IMR-90 (cell line): ENCODE data around the gene CD5L. TPM values are rescaled to one million over a fixed set of nuclear protein-coding genes. Genes with fewer than 3 reads are reported as not detected.

Experiments
- ATAC-seq: fragments of 200-7000 bp; cut with Tn5 transposase; 2 replicates; pipeline ENCODE4 v1.9.1; 2020; ENCODE audit warnings: low read depth, mild to moderate bottlenecking, moderate library complexity
- BruUV-seq: library from RNA; stranded (reverse); fragments of 400-500 nt; replicated peaks from 2 replicates; lab custom pipeline; 2021; lab: Mats Ljungman, UMichigan
- CTCF ChIA-PET: fragments of 300-600 bp; formaldehyde crosslinking; extraction: SDS; loops from one replicate; lab custom pipeline; 2021; ENCODE audit warnings: antibody characterized with exemption; lab: Yijun Ruan, JAX
- POLR2A ChIA-PET: fragments of 300-600 bp; sonication (Branson Sonifier 250); formaldehyde crosslinking; loops from one replicate; lab custom pipeline; 2022; ENCODE audit warnings: antibody characterized with exemption; ENCODE audit not compliant: unreplicated experiment; lab: Charles Lee
- DNase-seq: peaks from one replicate; pipeline ENCODE4 v3.0.0; 2013
- H2AFZ ChIP-seq: replicated peaks from 2 replicates; pipeline ENCODE3; 2013; ENCODE audit warnings: low read length, mild to moderate bottlenecking; ENCODE audit not compliant: poor library complexity
- H2AK5ac ChIP-seq: 2 replicates; pipeline ENCODE4 v1.6.1; 2013; ENCODE audit warnings: low read depth, low read length, inconsistent platforms
- H2AK9ac ChIP-seq: replicated peaks from 2 replicates; pipeline ENCODE3; 2013; ENCODE audit warnings: mild to moderate bottlenecking, low read depth, low read length, moderate library complexity; ENCODE audit not compliant: poor library complexity
- H2BK120ac ChIP-seq: 2 replicates; pipeline ENCODE4 v1.6.1; 2013; ENCODE audit warnings: low read depth, low read length, inconsistent platforms
- H2BK15ac ChIP-seq: 3 replicates; pipeline ENCODE4 v1.6.1; 2013; ENCODE audit warnings: low read depth, low read length, inconsistent platforms
- H2BK20ac ChIP-seq: 2 replicates; pipeline ENCODE4 v1.6.1; 2013; ENCODE audit warnings: low read depth, mild to moderate bottlenecking, inconsistent platforms, low read length, moderate library complexity
- H2BK5ac ChIP-seq: 2 replicates; pipeline ENCODE4 v1.6.1; 2013; ENCODE audit warnings: mild to moderate bottlenecking, low read depth, low read length, inconsistent platforms; ENCODE audit not compliant: poor library complexity, severe bottlenecking
- H3K14ac ChIP-seq: replicated peaks from 2 replicates; pipeline ENCODE4 v1.6.1; 2013; ENCODE audit warnings: low read depth, low read length, inconsistent platforms
- H3K18ac ChIP-seq: 2 replicates; pipeline ENCODE4 v1.6.1; 2013; ENCODE audit warnings: low read depth, low read length, control low read depth
- H3K23ac ChIP-seq: 2 replicates; pipeline ENCODE4 v1.6.1; 2013; ENCODE audit warnings: low read depth, low read length, inconsistent platforms
- H3K27ac ChIP-seq: 2 replicates; pipeline ENCODE4 v1.5.1; 2013; ENCODE audit warnings: mild to moderate bottlenecking, control low read depth, low read length; ENCODE audit not compliant: insufficient read depth
- H3K27me3 ChIP-seq: 2 replicates; pipeline ENCODE4 v1.6.1; 2013; ENCODE audit warnings: low read length; ENCODE audit not compliant: control insufficient read depth, insufficient read depth
- H3K36me3 ChIP-seq: 2 replicates; pipeline ENCODE4 v1.6.1; 2013; ENCODE audit warnings: low read length, mixed read lengths; ENCODE audit not compliant: control insufficient read depth, insufficient read depth
- H3K4ac ChIP-seq: 2 replicates; pipeline ENCODE4 v1.6.1; 2013; ENCODE audit warnings: low read depth, low read length, inconsistent platforms
- H3K4me1 ChIP-seq: 2 replicates; pipeline ENCODE4 v1.6.1; 2013; ENCODE audit warnings: low read length, mixed read lengths; ENCODE audit not compliant: control insufficient read depth, insufficient read depth
- H3K4me2 ChIP-seq: 2 replicates; pipeline ENCODE4 v1.6.1; 2013; ENCODE audit warnings: low read depth, mild to moderate bottlenecking, control low read depth, low read length, moderate library complexity
- H3K4me3 ChIP-seq: 2 replicates; pipeline ENCODE4 v1.5.1; 2013; ENCODE audit warnings: low read depth, mild to moderate bottlenecking, control low read depth, low read length, moderate library complexity; ENCODE audit not compliant: insufficient read depth
- H3K56ac ChIP-seq: 2 replicates; pipeline ENCODE4 v1.6.1; 2013; ENCODE audit warnings: low read length, inconsistent platforms; ENCODE audit not compliant: insufficient read depth; ENCODE audit errors: extremely low read depth
- H3K79me1 ChIP-seq, 2 experiments: 2 replicates each; pipeline ENCODE4 v1.6.1; 2013; ENCODE audit warnings: low read length in 2 of 2, inconsistent platforms in 1 of 2, low read depth in 1 of 2
- H3K9ac ChIP-seq: 2 replicates; pipeline ENCODE4 v1.6.1; 2013; ENCODE audit warnings: low read depth, low read length, control low read depth
- H3K9me1 ChIP-seq: 2 replicates; pipeline ENCODE4 v1.6.1; 2013; ENCODE audit warnings: low read length, inconsistent platforms; ENCODE audit not compliant: insufficient read depth
- H3K9me3 ChIP-seq: 2 replicates; pipeline ENCODE4 v1.6.1; 2013; ENCODE audit warnings: low read length; ENCODE audit not compliant: control insufficient read depth, insufficient read depth
- H4K20me1 ChIP-seq: 2 replicates; pipeline ENCODE4 v1.6.1; 2013; ENCODE audit warnings: low read length, inconsistent platforms; ENCODE audit not compliant: insufficient read depth
- H4K5ac ChIP-seq: 2 replicates; pipeline ENCODE4 v1.6.1; 2013; ENCODE audit warnings: mild to moderate bottlenecking, low read depth, low read length, control low read depth
- H4K8ac ChIP-seq, 2 experiments: 2 replicates each; pipeline ENCODE4 v1.6.1; 2013; ENCODE audit warnings: low read depth in 2 of 2, low read length in 2 of 2, control low read depth in 1 of 2, inconsistent platforms in 1 of 2
- H4K91ac ChIP-seq: 2 replicates; pipeline ENCODE4 v1.6.1; 2013; ENCODE audit warnings: low read depth, low read length, inconsistent platforms; ENCODE audit not compliant: insufficient read depth
- BHLHE40 ChIP-seq: fragments of 150-350 bp; IDR thresholded peaks from 2 replicates; pipeline ENCODE4 v1.6.1; 2016; ENCODE audit warnings: mild to moderate bottlenecking, low read depth, low read length
- CEBPB ChIP-seq: IDR thresholded peaks from 2 replicates; pipeline ENCODE4 v1.6.1; 2012; ENCODE audit warnings: low read depth, low read length, improper control_type of control experiment
- FOS ChIP-seq: fragments of 150-350 bp; IDR thresholded peaks from 2 replicates; pipeline ENCODE4 v1.6.1; 2016; ENCODE audit warnings: low read depth, low read length
- MAFK ChIP-seq: IDR thresholded peaks from 2 replicates; pipeline ENCODE4 v1.6.1; 2012; ENCODE audit warnings: low read depth, low read length, improper control_type of control experiment
- MAZ ChIP-seq: IDR thresholded peaks from 2 replicates; pipeline ENCODE4 v1.6.1; 2012; ENCODE audit warnings: low read depth, mild to moderate bottlenecking, low read length, improper control_type of control experiment, moderate library complexity, borderline replicate concordance
- MXI1 ChIP-seq: IDR thresholded peaks from 2 replicates; pipeline ENCODE4 v1.6.1; 2012; ENCODE audit warnings: low read depth, mild to moderate bottlenecking, low read length, moderate library complexity, borderline replicate concordance
- NFE2L2 ChIP-seq: fragments of 150-350 bp; IDR thresholded peaks from 2 replicates; pipeline ENCODE4 v1.6.1; 2016; ENCODE audit warnings: low read depth, mild to moderate bottlenecking, low read length
- POLR2A ChIP-seq: IDR thresholded peaks from 2 replicates; pipeline ENCODE4 v1.6.1; 2012; ENCODE audit warnings: mild to moderate bottlenecking, low read depth, low read length
- RAD21 ChIP-seq: IDR thresholded peaks from 2 replicates; pipeline ENCODE4 v1.6.1; 2012; ENCODE audit warnings: low read length, improper control_type of control experiment
- RCOR1 ChIP-seq: IDR thresholded peaks from 2 replicates; pipeline ENCODE4 v1.6.1; 2012; ENCODE audit warnings: mild to moderate bottlenecking, low read length, improper control_type of control experiment; ENCODE audit not compliant: insufficient replicate concordance
- RFX5 ChIP-seq: IDR thresholded peaks from 2 replicates; pipeline ENCODE4 v1.8.0; 2012; ENCODE audit warnings: low read depth, mild to moderate bottlenecking, low read length, moderate library complexity
- SMC3 ChIP-seq: fragments of 150-350 bp; IDR thresholded peaks from 2 replicates; pipeline ENCODE4 v1.6.1; 2016; ENCODE audit warnings: low read depth, mild to moderate bottlenecking, antibody characterized with exemption, low read length, moderate library complexity
- WGBS, 2 experiments: methylation state at CpG; one replicate each; pipeline versions ENCODE4 v1.1.5 to v1.1.7; 2013; ENCODE audit warnings: missing lambda C conversion rate in 2 of 2; ENCODE audit not compliant: insufficient read length in 1 of 2; ENCODE audit errors: extremely low coverage in 2 of 2; 5-methylcytosine and 5-hydroxymethylcytosine counted together
- dilution Hi-C: fragments of 300-500 bp; cut with HindIII; formaldehyde crosslinking; loops from one replicate; pipeline ENCODE4 v1.14.3; 2018; ENCODE audit warnings: low sequenced_read_pairs; ENCODE audit not compliant: unreplicated experiment
- in situ Hi-C: fragments of 300-500 bp; cut with MboI; formaldehyde crosslinking; loops from 3 replicates; pipeline ENCODE4 v1.14.3; 2019; ENCODE audit warnings: low sequenced_read_pairs, inconsistent platforms, mixed read lengths
- intact Hi-C: fragments of 100-400 bp; cut with micrococcal nuclease; formaldehyde crosslinking; loops from 2 replicates; pipeline ENCODE4 v1.10.0; 2022
- polyA plus RNA-seq, 3 experiments: library from polyadenylated mRNA; depleted of rRNA; stranded (reverse); fragments of >200 nt; gene quantifications; 2 replicates each; pipeline ENCODE4 v1.2.3, GENCODE V29; 2012; ENCODE audit warnings: low replicate concordance in 1 of 3
- total RNA-seq: library from RNA; depleted of rRNA; stranded (reverse); fragments of >200 nt; gene quantifications from 2 replicates; pipeline ENCODE4 v1.2.3, GENCODE V29; 2012
- TF ChIP-seq, protein P1 (sequence below): conservative IDR thresholded peaks from 2 replicates; pipeline ENCODE4 v1.5.1; 2012; ENCODE audit warnings: mild to moderate bottlenecking, low read depth, low read length, improper control_type of control experiment
- TF ChIP-seq, protein P2 (sequence below): fragments of 150-350 bp; IDR thresholded peaks from 2 replicates; pipeline ENCODE4 v1.6.1; 2016; ENCODE audit warnings: low read depth, mild to moderate bottlenecking, low read length, moderate library complexity, borderline replicate concordance
- TF ChIP-seq, protein P3 (sequence below): fragments of 150-350 bp; IDR thresholded peaks from 2 replicates; pipeline ENCODE4 v1.6.1; 2017; ENCODE audit warnings: mild to moderate bottlenecking, antibody characterized with exemption, low read length, low read depth

The CD5L gene
- total and polyA plus RNA-seq, 2 of the 4 experiments (the other 2 are of a cell fraction) = not detected

DNA sequence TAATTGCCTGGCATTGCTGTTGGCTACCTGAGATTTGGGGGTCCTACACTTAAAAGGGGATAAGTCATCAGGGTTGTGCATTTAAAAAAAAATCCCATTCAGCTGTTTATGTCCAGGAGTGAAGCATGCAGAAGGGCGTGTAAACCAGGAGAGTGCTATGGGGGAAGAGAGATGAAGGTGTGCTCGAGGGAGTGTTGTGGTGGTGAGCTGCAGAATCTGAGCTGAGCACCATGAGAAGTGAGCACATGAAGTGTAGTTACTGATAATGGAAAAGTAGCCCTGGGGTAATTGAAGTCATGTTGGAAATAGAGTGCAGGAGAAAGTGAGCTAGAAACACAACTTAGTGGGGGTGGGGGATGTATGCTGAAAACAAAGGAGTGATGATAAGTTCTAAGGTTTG lies 22.4 kb downstream of the CD5L start:
- Histone ChIP-seq H2BK15ac (no peak overlapping the region), H3K4ac (no peak overlapping the region), H4K91ac (no peak overlapping the region), H4K8ac (no peak overlapping the region), H3K4me2 (no peak overlapping the region), H2AFZ (no peak overlapping the region), H3K18ac (no peak overlapping the region), H3K9me1 (no peaks in the 10 kb centered on the region), H3K23ac (no peak overlapping the region), H3K36me3 (no peaks in the 10 kb centered on the region), H3K56ac (no peak overlapping the region), H2BK5ac (no peak overlapping the region), H2BK20ac (no peak overlapping the region), H2BK120ac (no peak overlapping the region), H3K4me3 (no peak overlapping the region), H3K14ac (no peak overlapping the region), H4K5ac (no peak overlapping the region), H3K27ac (no peak overlapping the region), H3K9me3 (no peaks in the 10 kb centered on the region), H4K20me1 (no peaks in the 10 kb centered on the region), H2AK9ac (no peak overlapping the region), H3K27me3 (no peaks in the 10 kb centered on the region), H3K4me1 (no peaks in the 10 kb centered on the region), H3K79me1 (no peaks in the 10 kb centered on the region), H3K9ac (no peak overlapping the region), H2AK5ac (no peak overlapping the region)
- in situ Hi-C loops (no loop called here), intact Hi-C loops (no loop called here), dilution Hi-C loops (no loop called here)
- no TSS peak for BruUV-seq
- TF ChIP-seq MAFK = no peak
- no peak for TF ChIP-seq MAZ
- TF ChIP-seq FOS = no peak
- TF ChIP-seq CEBPB = no peak
- TF ChIP-seq MXI1 = no peak
- TF ChIP-seq BHLHE40 = no peak
- TF ChIP-seq, protein P1, sequence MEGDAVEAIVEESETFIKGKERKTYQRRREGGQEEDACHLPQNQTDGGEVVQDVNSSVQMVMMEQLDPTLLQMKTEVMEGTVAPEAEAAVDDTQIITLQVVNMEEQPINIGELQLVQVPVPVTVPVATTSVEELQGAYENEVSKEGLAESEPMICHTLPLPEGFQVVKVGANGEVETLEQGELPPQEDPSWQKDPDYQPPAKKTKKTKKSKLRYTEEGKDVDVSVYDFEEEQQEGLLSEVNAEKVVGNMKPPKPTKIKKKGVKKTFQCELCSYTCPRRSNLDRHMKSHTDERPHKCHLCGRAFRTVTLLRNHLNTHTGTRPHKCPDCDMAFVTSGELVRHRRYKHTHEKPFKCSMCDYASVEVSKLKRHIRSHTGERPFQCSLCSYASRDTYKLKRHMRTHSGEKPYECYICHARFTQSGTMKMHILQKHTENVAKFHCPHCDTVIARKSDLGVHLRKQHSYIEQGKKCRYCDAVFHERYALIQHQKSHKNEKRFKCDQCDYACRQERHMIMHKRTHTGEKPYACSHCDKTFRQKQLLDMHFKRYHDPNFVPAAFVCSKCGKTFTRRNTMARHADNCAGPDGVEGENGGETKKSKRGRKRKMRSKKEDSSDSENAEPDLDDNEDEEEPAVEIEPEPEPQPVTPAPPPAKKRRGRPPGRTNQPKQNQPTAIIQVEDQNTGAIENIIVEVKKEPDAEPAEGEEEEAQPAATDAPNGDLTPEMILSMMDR = no peak
- no peak for TF ChIP-seq POLR2A
- TF ChIP-seq NFE2L2 = no peak
- TF ChIP-seq SMC3 = no peak
- TF ChIP-seq, protein P2, sequence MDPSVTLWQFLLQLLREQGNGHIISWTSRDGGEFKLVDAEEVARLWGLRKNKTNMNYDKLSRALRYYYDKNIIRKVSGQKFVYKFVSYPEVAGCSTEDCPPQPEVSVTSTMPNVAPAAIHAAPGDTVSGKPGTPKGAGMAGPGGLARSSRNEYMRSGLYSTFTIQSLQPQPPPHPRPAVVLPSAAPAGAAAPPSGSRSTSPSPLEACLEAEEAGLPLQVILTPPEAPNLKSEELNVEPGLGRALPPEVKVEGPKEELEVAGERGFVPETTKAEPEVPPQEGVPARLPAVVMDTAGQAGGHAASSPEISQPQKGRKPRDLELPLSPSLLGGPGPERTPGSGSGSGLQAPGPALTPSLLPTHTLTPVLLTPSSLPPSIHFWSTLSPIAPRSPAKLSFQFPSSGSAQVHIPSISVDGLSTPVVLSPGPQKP = no peak
- TF ChIP-seq RAD21 = no peak
- TF ChIP-seq, protein P3, sequence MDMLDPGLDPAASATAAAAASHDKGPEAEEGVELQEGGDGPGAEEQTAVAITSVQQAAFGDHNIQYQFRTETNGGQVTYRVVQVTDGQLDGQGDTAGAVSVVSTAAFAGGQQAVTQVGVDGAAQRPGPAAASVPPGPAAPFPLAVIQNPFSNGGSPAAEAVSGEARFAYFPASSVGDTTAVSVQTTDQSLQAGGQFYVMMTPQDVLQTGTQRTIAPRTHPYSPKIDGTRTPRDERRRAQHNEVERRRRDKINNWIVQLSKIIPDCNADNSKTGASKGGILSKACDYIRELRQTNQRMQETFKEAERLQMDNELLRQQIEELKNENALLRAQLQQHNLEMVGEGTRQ = no peak
- TF ChIP-seq RCOR1 = no peak
- TF ChIP-seq RFX5 = no peak
- ATAC-seq (no peak), DNase-seq (no peak)
- CTCF ChIA-PET = no interaction called here
- POLR2A ChIA-PET = no interaction called here
- 10% methylated on average over 2 of the region's 2 CpGs; no CpG with 5 or more reads in 1 of the 2 experiments for WGBS, 2 experiments
